Measurements from ENCODE around the gene SGCA. TPM values are rescaled to one million over a fixed set of nuclear protein-coding genes. Genes with fewer than 3 reads are reported as not detected.

SGCA gene
- total and polyA plus RNA-seq, 2 of the 13 experiments (the other 11 are each of a cell fraction or from before 2014, with no cell fraction given): not detected

DNA sequence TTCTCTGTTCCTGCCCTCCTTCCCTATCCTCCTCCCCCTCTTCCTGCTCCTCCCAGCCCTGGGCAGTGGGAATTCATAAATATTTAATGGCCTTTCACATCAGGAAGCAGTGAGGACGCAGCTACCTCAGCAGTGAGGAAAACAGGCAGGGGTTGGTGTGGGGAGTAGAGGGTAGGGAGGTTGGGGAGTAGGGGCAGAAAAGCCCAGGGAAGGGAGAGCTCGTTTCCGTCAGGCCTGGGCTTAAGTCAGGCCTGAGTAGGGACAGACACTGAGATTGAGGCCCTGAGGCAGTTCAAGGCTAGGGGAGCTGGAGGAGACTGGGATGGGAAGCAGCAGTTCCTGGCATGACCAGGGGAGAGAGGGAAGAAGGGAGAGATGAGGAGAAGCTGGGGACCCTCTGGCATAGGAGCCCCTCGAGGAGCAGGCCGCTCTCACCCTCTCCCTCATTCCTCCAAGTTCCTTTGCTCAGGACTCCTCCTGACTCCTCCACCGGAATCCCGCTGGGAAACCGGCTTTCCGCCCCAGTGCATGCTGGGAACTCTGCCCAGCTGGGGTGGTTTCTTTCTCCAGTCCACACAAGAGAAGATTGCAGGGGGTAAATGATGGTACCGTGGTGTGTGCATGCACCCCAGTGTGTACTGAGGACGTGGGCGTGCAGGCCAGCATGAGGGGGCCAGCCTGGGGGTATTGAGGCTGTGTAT lies 42.0 kb upstream of the SGCA start (continued):
- TF ChIP-seq SOX13 (IDR thresholded peaks at IDR 0.05) (no peak), SOX13 (CRISPR knock-in tag; conservative IDR thresholded peaks at IDR 0.05 in 1 of 2, IDR thresholded peaks at IDR 0.05 in 1 of 2) (peak in 1 of 2 experiments; percentile 4; a peak in 1 of 4 replicates), HDAC1 (CRISPR knock-in tag; IDR thresholded peaks at IDR 0.05) (no peak), REPIN1 (CRISPR knock-in tag; IDR thresholded peaks at IDR 0.05; ENCODE audit: borderline replicate concordance, low read depth) (no peak), ATF7-NPFF (CRISPR knock-in tag; IDR thresholded peaks at IDR 0.05; ENCODE audit: low read depth) (no peak), PCBP1 (IDR thresholded peaks at IDR 0.05; ENCODE audit: borderline replicate concordance, low read depth, low read length) (no peak), ZNF33A (CRISPR knock-in tag; IDR thresholded peaks at IDR 0.05; ENCODE audit: borderline replicate concordance) (no peak), ZNF274 (CRISPR knock-in tag; IDR thresholded peaks at IDR 0.05) (no peak), ZNF205 (CRISPR knock-in tag; IDR thresholded peaks at IDR 0.05) (no peak), NCOA2 (CRISPR knock-in tag; IDR thresholded peaks at IDR 0.05) (no peak), ZKSCAN1 (IDR thresholded peaks at IDR 0.05; ENCODE audit: low read length) (no peak), EHMT2 (IDR thresholded peaks at IDR 0.05; ENCODE audit: borderline replicate concordance, low read depth, low read length) (no peak), CBX5 (CRISPR knock-in tag; IDR thresholded peaks at IDR 0.05; ENCODE audit: borderline replicate concordance) (no peak; the same call in 1 of the 2 replicates), GABPB1 (CRISPR knock-in tag; IDR thresholded peaks at IDR 0.05) (0 out of 2 replicates have a peak, but pooled peaks have one; percentile 26), FOXK2 (IDR thresholded peaks at IDR 0.05) (no peak), ZNF563 (CRISPR knock-in tag; IDR thresholded peaks at IDR 0.05) (no peak)
- TF ChIP-seq, protein P1, sequence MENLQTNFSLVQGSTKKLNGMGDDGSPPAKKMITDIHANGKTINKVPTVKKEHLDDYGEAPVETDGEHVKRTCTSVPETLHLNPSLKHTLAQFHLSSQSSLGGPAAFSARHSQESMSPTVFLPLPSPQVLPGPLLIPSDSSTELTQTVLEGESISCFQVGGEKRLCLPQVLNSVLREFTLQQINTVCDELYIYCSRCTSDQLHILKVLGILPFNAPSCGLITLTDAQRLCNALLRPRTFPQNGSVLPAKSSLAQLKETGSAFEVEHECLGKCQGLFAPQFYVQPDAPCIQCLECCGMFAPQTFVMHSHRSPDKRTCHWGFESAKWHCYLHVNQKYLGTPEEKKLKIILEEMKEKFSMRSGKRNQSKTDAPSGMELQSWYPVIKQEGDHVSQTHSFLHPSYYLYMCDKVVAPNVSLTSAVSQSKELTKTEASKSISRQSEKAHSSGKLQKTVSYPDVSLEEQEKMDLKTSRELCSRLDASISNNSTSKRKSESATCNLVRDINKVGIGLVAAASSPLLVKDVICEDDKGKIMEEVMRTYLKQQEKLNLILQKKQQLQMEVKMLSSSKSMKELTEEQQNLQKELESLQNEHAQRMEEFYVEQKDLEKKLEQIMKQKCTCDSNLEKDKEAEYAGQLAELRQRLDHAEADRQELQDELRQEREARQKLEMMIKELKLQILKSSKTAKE (CRISPR knock-in tag; IDR thresholded peaks at IDR 0.05; ENCODE audit: borderline replicate concordance): no peak
- TF ChIP-seq, protein P2, sequence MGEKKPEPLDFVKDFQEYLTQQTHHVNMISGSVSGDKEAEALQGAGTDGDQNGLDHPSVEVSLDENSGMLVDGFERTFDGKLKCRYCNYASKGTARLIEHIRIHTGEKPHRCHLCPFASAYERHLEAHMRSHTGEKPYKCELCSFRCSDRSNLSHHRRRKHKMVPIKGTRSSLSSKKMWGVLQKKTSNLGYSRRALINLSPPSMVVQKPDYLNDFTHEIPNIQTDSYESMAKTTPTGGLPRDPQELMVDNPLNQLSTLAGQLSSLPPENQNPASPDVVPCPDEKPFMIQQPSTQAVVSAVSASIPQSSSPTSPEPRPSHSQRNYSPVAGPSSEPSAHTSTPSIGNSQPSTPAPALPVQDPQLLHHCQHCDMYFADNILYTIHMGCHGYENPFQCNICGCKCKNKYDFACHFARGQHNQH (CRISPR knock-in tag; IDR thresholded peaks at IDR 0.05): no peak
- TF ChIP-seq, protein P3, sequence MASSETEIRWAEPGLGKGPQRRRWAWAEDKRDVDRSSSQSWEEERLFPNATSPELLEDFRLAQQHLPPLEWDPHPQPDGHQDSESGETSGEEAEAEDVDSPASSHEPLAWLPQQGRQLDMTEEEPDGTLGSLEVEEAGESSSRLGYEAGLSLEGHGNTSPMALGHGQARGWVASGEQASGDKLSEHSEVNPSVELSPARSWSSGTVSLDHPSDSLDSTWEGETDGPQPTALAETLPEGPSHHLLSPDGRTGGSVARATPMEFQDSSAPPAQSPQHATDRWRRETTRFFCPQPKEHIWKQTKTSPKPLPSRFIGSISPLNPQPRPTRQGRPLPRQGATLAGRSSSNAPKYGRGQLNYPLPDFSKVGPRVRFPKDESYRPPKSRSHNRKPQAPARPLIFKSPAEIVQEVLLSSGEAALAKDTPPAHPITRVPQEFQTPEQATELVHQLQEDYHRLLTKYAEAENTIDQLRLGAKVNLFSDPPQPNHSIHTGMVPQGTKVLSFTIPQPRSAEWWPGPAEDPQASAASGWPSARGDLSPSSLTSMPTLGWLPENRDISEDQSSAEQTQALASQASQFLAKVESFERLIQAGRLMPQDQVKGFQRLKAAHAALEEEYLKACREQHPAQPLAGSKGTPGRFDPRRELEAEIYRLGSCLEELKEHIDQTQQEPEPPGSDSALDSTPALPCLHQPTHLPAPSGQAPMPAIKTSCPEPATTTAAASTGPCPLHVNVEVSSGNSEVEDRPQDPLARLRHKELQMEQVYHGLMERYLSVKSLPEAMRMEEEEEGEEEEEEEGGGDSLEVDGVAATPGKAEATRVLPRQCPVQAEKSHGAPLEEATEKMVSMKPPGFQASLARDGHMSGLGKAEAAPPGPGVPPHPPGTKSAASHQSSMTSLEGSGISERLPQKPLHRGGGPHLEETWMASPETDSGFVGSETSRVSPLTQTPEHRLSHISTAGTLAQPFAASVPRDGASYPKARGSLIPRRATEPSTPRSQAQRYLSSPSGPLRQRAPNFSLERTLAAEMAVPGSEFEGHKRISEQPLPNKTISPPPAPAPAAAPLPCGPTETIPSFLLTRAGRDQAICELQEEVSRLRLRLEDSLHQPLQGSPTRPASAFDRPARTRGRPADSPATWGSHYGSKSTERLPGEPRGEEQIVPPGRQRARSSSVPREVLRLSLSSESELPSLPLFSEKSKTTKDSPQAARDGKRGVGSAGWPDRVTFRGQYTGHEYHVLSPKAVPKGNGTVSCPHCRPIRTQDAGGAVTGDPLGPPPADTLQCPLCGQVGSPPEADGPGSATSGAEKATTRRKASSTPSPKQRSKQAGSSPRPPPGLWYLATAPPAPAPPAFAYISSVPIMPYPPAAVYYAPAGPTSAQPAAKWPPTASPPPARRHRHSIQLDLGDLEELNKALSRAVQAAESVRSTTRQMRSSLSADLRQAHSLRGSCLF (CRISPR knock-in tag; IDR thresholded peaks at IDR 0.05; ENCODE audit: borderline replicate concordance): no peak
- TF ChIP-seq, protein P4, sequence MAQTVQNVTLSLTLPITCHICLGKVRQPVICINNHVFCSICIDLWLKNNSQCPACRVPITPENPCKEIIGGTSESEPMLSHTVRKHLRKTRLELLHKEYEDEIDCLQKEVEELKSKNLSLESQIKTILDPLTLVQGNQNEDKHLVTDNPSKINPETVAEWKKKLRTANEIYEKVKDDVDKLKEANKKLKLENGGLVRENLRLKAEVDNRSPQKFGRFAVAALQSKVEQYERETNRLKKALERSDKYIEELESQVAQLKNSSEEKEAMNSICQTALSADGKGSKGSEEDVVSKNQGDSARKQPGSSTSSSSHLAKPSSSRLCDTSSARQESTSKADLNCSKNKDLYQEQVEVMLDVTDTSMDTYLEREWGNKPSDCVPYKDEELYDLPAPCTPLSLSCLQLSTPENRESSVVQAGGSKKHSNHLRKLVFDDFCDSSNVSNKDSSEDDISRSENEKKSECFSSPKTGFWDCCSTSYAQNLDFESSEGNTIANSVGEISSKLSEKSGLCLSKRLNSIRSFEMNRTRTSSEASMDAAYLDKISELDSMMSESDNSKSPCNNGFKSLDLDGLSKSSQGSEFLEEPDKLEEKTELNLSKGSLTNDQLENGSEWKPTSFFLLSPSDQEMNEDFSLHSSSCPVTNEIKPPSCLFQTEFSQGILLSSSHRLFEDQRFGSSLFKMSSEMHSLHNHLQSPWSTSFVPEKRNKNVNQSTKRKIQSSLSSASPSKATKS (CRISPR knock-in tag; IDR thresholded peaks at IDR 0.05): no peak
